Measurements from ENCODE around the gene ANAPC15. TPM values are rescaled to one million over a fixed set of nuclear protein-coding genes. Genes with fewer than 3 reads are reported as not detected.

ANAPC15 gene
- total and polyA plus RNA-seq, 9 of the 15 experiments (the other 6 are each of a cell fraction or from before 2014, with no cell fraction given) = 53.0 to 254 (median 75.7) TPM

DNA sequence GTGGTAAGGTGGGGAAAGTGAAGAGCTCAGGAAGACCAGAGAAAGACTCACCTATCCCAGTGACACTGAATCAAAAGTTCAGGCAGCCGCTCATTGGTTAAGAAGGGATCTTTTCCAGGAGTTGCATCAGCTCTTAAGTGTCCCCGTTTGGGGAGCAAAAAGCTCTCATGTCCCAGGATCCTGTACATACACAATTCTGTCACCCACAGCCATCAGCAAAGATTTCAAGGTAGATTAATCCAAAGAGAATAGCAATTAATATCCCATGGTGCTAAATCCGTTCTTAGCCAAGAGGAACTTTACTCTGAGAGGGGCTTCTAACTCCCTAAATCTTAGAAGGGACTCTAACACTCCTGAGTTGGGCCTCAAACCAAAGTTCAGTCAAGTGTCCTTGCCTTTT lies 42.3 kb upstream of the ANAPC15 start (continued):
- TF ChIP-seq ETS1 (conservative IDR thresholded peaks at IDR 0.05; ENCODE audit: control insufficient read depth, low read depth, low read length) = no peak
- TF ChIP-seq, protein P1, sequence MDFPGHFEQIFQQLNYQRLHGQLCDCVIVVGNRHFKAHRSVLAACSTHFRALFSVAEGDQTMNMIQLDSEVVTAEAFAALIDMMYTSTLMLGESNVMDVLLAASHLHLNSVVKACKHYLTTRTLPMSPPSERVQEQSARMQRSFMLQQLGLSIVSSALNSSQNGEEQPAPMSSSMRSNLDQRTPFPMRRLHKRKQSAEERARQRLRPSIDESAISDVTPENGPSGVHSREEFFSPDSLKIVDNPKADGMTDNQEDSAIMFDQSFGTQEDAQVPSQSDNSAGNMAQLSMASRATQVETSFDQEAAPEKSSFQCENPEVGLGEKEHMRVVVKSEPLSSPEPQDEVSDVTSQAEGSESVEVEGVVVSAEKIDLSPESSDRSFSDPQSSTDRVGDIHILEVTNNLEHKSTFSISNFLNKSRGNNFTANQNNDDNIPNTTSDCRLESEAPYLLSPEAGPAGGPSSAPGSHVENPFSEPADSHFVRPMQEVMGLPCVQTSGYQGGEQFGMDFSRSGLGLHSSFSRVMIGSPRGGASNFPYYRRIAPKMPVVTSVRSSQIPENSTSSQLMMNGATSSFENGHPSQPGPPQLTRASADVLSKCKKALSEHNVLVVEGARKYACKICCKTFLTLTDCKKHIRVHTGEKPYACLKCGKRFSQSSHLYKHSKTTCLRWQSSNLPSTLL (IDR thresholded peaks at IDR 0.05) = no peak
- no peak for TF ChIP-seq HNRNPL (IDR thresholded peaks at IDR 0.05; ENCODE audit: low read depth, low read length)
- TF ChIP-seq ZKSCAN8 (CRISPR knock-in tag; IDR thresholded peaks at IDR 0.05) = no peak
- TF ChIP-seq NONO (IDR thresholded peaks at IDR 0.05; ENCODE audit: low read depth in 2 of 2, low read length in 1 of 2) = no peak
- no peak for TF ChIP-seq ZNF75A (CRISPR knock-in tag; IDR thresholded peaks at IDR 0.05)
- no peak for TF ChIP-seq ZNF431 (CRISPR knock-in tag; IDR thresholded peaks at IDR 0.05)
- TF ChIP-seq, protein P2, sequence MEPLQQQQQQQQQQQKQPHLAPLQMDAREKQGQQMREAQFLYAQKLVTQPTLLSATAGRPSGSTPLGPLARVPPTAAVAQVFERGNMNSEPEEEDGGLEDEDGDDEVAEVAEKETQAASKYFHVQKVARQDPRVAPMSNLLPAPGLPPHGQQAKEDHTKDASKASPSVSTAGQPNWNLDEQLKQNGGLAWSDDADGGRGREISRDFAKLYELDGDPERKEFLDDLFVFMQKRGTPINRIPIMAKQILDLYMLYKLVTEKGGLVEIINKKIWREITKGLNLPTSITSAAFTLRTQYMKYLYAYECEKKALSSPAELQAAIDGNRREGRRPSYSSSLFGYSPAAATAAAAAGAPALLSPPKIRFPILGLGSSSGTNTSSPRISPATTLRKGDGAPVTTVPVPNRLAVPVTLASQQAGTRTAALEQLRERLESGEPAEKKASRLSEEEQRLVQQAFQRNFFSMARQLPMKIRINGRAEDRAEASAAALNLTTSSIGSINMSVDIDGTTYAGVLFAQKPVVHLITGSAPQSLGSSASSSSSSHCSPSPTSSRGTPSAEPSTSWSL (CRISPR knock-in tag; IDR thresholded peaks at IDR 0.05; ENCODE audit: borderline replicate concordance) = no peak
- TF ChIP-seq ZNF436 (CRISPR knock-in tag; IDR thresholded peaks at IDR 0.05) = no peak
- TF ChIP-seq PKNOX1 (IDR thresholded peaks at IDR 0.05) = peak; percentile 47
- TF ChIP-seq ZBTB8A (IDR thresholded peaks at IDR 0.05; ENCODE audit: partially characterized antibody) = no peak
- no peak for TF ChIP-seq CHCHD3 (CRISPR knock-in tag; IDR thresholded peaks at IDR 0.05)
- no peak for TF ChIP-seq KLF16 (IDR thresholded peaks at IDR 0.05)
- TF ChIP-seq HDAC1 (IDR thresholded peaks at IDR 0.05) = no peak
- no peak for TF ChIP-seq ZNF121 (CRISPR knock-in tag; conservative IDR thresholded peaks at IDR 0.05)
- TF ChIP-seq RCOR1 (IDR thresholded peaks at IDR 0.05; ENCODE audit: borderline replicate concordance in 1 of 2, low read depth in 2 of 2, low read length in 2 of 2) = no peak
- TF ChIP-seq EWSR1 (IDR thresholded peaks at IDR 0.05; ENCODE audit: borderline replicate concordance, low read depth, partially characterized antibody) = no peak
- TF ChIP-seq SNAPC5 (CRISPR knock-in tag; IDR thresholded peaks at IDR 0.05) = no peak
- TF ChIP-seq L3MBTL2 (IDR thresholded peaks at IDR 0.05) = peak; percentile 58; the same call in 1 of the 2 replicates
- TF ChIP-seq ZNF551 (CRISPR knock-in tag; IDR thresholded peaks at IDR 0.05) = no peak
- TF ChIP-seq TAF7 (tag; IDR thresholded peaks at IDR 0.05) = no peak
- no peak for TF ChIP-seq ZNF212 (CRISPR knock-in tag; IDR thresholded peaks at IDR 0.05)
